ENCODE measurements around the gene GINS2.

GRCh38 chr16:85678821-85679220 is 9.9 kb downstream of the GINS2 start:
- TF ChIP-seq OSR1 (CRISPR knock-in tag; IDR thresholded peaks at IDR 0.05): no peak
- TF ChIP-seq GLIS3 (CRISPR knock-in tag; IDR thresholded peaks at IDR 0.05): no peak
- TF ChIP-seq, protein P1, sequence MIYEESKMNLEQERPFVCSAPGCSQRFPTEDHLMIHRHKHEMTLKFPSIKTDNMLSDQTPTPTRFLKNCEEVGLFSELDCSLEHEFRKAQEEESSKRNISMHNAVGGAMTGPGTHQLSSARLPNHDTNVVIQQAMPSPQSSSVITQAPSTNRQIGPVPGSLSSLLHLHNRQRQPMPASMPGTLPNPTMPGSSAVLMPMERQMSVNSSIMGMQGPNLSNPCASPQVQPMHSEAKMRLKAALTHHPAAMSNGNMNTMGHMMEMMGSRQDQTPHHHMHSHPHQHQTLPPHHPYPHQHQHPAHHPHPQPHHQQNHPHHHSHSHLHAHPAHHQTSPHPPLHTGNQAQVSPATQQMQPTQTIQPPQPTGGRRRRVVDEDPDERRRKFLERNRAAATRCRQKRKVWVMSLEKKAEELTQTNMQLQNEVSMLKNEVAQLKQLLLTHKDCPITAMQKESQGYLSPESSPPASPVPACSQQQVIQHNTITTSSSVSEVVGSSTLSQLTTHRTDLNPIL (CRISPR knock-in tag; IDR thresholded peaks at IDR 0.05; ENCODE audit: low read depth): no peak
- TF ChIP-seq TSHZ2 (CRISPR knock-in tag; IDR thresholded peaks at IDR 0.05): no peak
- TF ChIP-seq, protein P2, sequence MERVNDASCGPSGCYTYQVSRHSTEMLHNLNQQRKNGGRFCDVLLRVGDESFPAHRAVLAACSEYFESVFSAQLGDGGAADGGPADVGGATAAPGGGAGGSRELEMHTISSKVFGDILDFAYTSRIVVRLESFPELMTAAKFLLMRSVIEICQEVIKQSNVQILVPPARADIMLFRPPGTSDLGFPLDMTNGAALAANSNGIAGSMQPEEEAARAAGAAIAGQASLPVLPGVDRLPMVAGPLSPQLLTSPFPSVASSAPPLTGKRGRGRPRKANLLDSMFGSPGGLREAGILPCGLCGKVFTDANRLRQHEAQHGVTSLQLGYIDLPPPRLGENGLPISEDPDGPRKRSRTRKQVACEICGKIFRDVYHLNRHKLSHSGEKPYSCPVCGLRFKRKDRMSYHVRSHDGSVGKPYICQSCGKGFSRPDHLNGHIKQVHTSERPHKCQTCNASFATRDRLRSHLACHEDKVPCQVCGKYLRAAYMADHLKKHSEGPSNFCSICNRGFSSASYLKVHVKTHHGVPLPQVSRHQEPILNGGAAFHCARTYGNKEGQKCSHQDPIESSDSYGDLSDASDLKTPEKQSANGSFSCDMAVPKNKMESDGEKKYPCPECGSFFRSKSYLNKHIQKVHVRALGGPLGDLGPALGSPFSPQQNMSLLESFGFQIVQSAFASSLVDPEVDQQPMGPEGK (CRISPR knock-in tag; IDR thresholded peaks at IDR 0.05; ENCODE audit: borderline replicate concordance): no peak
- no peak for TF ChIP-seq TCF4 (CRISPR knock-in tag; IDR thresholded peaks at IDR 0.05; ENCODE audit: borderline replicate concordance)
- no peak for TF ChIP-seq PPARA (CRISPR knock-in tag; IDR thresholded peaks at IDR 0.05; ENCODE audit: borderline replicate concordance)
- no peak for TF ChIP-seq CSDC2 (CRISPR knock-in tag; IDR thresholded peaks at IDR 0.05)
- no peak for TF ChIP-seq ESRRG (CRISPR knock-in tag; IDR thresholded peaks at IDR 0.05)
- no peak for TF ChIP-seq BACH2 (CRISPR knock-in tag; IDR thresholded peaks at IDR 0.05; ENCODE audit: borderline replicate concordance)
